Measurements from ENCODE around the gene COPRS.

Gene COPRS

DNA sequence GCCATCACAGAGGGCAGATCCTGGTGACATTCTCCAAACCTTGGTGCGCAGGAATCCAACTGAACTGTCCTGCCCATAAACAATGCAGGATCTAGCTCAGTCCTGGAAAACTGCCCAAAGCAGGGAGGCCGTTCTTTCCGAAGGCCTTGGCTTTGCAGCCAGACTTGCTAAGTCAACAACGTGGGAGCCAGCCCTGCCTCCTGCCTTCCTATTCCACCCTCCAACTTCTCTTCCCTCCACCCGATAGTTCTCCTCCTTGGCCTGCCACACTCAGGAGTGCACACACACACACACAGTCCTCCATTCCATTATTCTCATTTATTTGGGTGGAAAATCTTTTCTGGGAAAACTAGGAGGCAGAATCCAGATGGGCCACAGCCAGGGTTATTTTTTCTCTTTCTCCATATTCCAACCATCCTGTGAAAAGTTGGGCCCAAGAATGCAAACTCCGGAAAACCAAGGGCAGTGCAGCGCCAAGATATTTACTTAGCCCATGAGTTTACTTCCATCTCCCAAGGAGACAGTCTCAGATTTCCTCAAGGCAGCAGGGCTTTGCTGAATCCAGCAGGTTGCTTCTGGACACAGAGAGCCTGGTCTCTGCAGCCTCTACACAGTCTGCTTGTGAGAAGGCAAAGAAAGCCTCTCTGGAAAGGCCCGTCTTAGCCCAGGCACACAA, 15.8 kb downstream of the COPRS start:
- H3K9me3 ChIP-seq (ENCODE audit: severe bottlenecking): no peaks in the 10 kb centered on the region
- DNase-seq: no peak
- H3K27me3 ChIP-seq (ENCODE audit: insufficient read depth, low read depth, severe bottlenecking): no peaks in the 10 kb centered on the region
- no peak overlapping the region for H3K27ac ChIP-seq
- H3K4me3 ChIP-seq (ENCODE audit: low read depth, low read length): no peak overlapping the region
- no peak for TF ChIP-seq CTCF (IDR thresholded peaks at IDR 0.05; ENCODE audit: low read depth, low read length)
- H3K36me3 ChIP-seq: no peaks in the 10 kb centered on the region

- H3K27me3 ChIP-seq (ENCODE audit: insufficient read depth, low read depth, severe bottlenecking): no peaks in the 10 kb centered on the region
- no peak overlapping the region for H3K27ac ChIP-seq
- TF ChIP-seq CTCF (IDR thresholded peaks at IDR 0.05; ENCODE audit: low read depth, low read length): peak; percentile 85
These were observed 16.6 kb downstream of the COPRS start for GRCh38 chr17:31842195-31843069.

GRCh38 chr17:31841850-31842194, 17.2 kb downstream of the COPRS start:
- no peak overlapping the region for H3K4me3 ChIP-seq (ENCODE audit: low read depth, low read length)

More at GRCh38 chr17:31842195-31843069, 16.6 kb downstream of the COPRS start:
- H3K9me3 ChIP-seq (ENCODE audit: severe bottlenecking): no peaks in the 10 kb centered on the region
- H3K4me3 ChIP-seq (ENCODE audit: low read depth, low read length): no peak overlapping the region
- DNase-seq: peak; percentile 70
- no peaks in the 10 kb centered on the region for H3K36me3 ChIP-seq

DNA sequence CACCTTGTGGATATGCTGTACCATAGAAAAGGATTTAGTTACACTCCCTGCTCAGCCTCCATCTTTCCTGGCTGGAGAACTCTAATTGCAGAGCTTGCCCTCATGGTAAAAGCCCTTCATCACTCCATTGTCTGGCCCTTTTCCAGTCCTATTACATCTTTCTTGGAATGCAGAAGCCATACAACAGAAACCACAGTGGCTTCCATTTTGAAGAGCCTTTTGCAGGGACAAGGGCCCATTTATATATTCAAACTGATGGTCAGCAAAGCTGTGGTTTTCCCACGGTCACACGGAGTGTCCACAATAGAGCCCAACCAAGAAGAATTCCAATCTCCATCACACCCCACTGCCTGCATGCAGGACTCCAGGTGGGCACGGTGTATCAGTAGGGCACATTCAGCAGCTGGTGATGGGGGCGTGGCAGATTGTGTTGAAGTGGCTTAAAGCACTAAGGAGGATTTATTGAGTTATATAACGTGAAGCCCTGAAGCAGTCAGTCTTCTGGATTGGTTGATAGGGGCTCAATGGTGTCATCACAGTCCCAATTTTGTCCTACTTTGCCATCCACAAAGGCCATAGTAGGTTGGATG, 20.3 kb downstream of the COPRS start:
- no peak for TF ChIP-seq CTCF (IDR thresholded peaks at IDR 0.05; ENCODE audit: low read depth, low read length)
- Histone ChIP-seq H3K27me3 (ENCODE audit: insufficient read depth, low read depth, severe bottlenecking) (no peaks in the 10 kb centered on the region), H3K4me3 (ENCODE audit: low read depth, low read length) (no peak overlapping the region), H3K27ac (no peak overlapping the region), H3K9me3 (ENCODE audit: severe bottlenecking) (no peaks in the 10 kb centered on the region), H3K36me3 (no peaks in the 10 kb centered on the region)
- DNase-seq: peak; percentile 55

More at GRCh38 chr17:31841850-31842194, 17.2 kb downstream of the COPRS start:
- no peak for TF ChIP-seq CTCF (IDR thresholded peaks at IDR 0.05; ENCODE audit: low read depth, low read length)
- DNase-seq: no peak
- Histone ChIP-seq H3K9me3 (ENCODE audit: severe bottlenecking) (no peaks in the 10 kb centered on the region), H3K27me3 (ENCODE audit: insufficient read depth, low read depth, severe bottlenecking) (no peaks in the 10 kb centered on the region), H3K27ac (no peak overlapping the region), H3K36me3 (no peaks in the 10 kb centered on the region)

GRCh38 chr17:31835984-31836383, 23.1 kb downstream of the COPRS start:
- no peak for DNase-seq
- Histone ChIP-seq H3K9me3 (ENCODE audit: severe bottlenecking) (peaks cover 2% of the 10 kb centered on the region), H3K27me3 (ENCODE audit: insufficient read depth, low read depth, severe bottlenecking) (no peaks in the 10 kb centered on the region), H3K27ac (no peak overlapping the region), H3K36me3 (no peaks in the 10 kb centered on the region), H3K4me3 (ENCODE audit: low read depth, low read length) (no peak overlapping the region)
- TF ChIP-seq CTCF (IDR thresholded peaks at IDR 0.05; ENCODE audit: low read depth, low read length): no peak

Measured in WERI-Rb-1 (cell line).